Renal cortex interstitium (tissue), 11 donors: ENCODE results near the gene RHPN2. TPM values are rescaled to one million over a fixed set of nuclear protein-coding genes. Genes with fewer than 3 reads are reported as not detected.

ENCODE experiments used
- DNase-seq, 11 donors: peaks; one replicate each; pipeline ENCODE4 v3.0.0-alpha.2; 2013; ENCODE audit warnings: low read depth in 9 of 11, low spot score in 4 of 11; ENCODE audit errors: extremely low read depth in 1 of 11
- polyA plus RNA-seq, 3 donors: library from polyadenylated mRNA; unstranded; fragments of 120-200 nt; gene quantifications; one replicate each; pipeline ENCODE4 v1.2.1, GENCODE V29; 2013; ENCODE audit not compliant: insufficient read length in 3 of 3

Gene RHPN2
- polyA plus RNA-seq, 3 donors, result 16.3 to 26.3 (median 17.8) TPM

DNA sequence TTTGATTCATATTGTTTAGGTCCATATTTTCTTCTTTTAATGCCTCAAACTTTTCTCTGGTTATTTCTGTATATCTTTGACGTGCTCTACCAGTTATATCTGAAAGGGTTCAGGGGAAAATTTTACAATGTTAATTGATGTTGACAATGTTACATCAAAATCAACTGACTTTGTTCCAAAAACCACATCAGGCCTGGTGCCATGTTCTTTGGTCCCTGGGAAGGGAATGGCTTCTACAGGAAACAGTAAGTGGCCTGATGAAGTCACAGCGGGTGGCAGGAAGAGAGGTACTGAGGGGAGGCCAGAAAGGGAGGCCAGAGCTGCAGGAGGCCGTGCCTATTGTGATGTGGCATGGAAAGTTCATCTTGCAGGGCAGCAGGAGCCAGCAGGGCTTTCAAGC is 131.1 kb downstream of the RHPN2 start:
- no peak for DNase-seq

DNA sequence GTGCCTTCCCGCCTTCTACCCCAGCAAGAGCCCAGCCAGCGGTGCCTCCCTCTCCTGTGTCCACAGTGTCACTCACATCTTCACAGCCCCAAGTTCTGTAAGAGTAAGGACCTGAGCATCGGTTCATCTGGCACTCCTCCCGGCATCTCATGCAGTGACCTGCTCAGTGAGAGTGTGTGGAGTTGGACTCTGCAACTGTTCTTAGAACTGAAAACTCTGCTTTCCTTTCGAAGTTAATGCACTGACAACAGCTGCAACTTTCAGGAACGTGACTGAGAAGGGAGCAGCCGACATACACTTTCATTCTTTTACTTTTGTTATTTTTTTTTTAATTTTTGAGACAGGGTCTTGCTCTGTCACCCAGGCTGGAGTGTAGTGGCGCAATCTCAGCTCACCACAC is 134.1 kb downstream of the RHPN2 start:
- no peak for DNase-seq

DNA sequence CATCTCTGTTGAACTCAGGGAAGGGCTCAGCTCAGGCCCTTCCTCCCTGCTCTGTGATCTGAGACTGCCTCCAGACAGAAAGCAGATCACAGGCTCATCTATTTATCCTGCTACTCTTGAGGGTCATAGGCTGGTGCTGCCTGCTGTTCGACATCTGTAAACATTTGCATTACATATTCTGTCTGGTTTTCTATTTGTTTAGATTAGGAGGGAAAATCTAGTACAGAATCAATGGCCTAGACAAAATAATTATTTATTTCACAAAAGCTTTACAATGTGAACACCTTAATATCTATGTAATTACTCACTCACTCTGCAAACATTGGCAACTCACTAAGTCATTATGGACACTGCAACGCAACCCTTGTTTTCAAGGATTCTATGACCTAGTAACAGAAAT is 135.9 kb downstream of the RHPN2 start:
- no peak for DNase-seq

Other genes with a start within 250 kb of the RHPN2 start
- 10 to 100 TPM; 16.0 to 18.0 (median 17.0) TPM for gene SLC7A9, start 195.1 kb downstream of the RHPN2 start, polyA plus RNA-seq
- 10 to 100 TPM; 30.2 to 31.9 (median 31.6) TPM for gene CEP89, start 92.9 kb downstream of the RHPN2 start, polyA plus RNA-seq
- gene FAAP24, start 92.6 kb downstream of the RHPN2 start, polyA plus RNA-seq, result 1 to 10 TPM; 2.6 to 3.3 (median 3.0) TPM
- gene GPATCH1, start 16.3 kb upstream of the RHPN2 start, polyA plus RNA-seq, result 10 to 100 TPM; 13.1 to 15.0 (median 13.7) TPM
- gene WDR88, start 67.2 kb upstream of the RHPN2 start, polyA plus RNA-seq, result 1 to 10 TPM in 2 of 3 donors, under 1 TPM in 1; 0.86 to 2.4 (median 1.3) TPM
- gene LRP3, start 129.4 kb upstream of the RHPN2 start, polyA plus RNA-seq, result 10 to 100 TPM; 18.4 to 30.7 (median 26.4) TPM
- under 1 TPM; 0.22 to 0.40 (median 0.33) TPM for gene SLC7A10, start 161.0 kb upstream of the RHPN2 start, polyA plus RNA-seq
- gene CEBPA, start 237.6 kb upstream of the RHPN2 start, polyA plus RNA-seq, result 1 to 10 TPM; 2.3 to 7.0 (median 3.0) TPM